Epithelial cell of prostate (primary cell): ENCODE results near the gene URB1.
"Not testable (repeated sequence)": the region's sequence is repeated elsewhere in the genome, so short reads cannot be mapped to it uniquely, and the experiment has no call there.

Experiments used
- DNase-seq: peaks from one replicate; pipeline ENCODE4 v3.0.0-alpha.2; 2011; ENCODE audit warnings: low read depth, low spot score
- H3K27ac ChIP-seq: fragments of 450-650 bp; 2 replicates; pipeline ENCODE4 v1.5.1; 2017; ENCODE audit warnings: mild to moderate bottlenecking

Gene URB1

DNA sequence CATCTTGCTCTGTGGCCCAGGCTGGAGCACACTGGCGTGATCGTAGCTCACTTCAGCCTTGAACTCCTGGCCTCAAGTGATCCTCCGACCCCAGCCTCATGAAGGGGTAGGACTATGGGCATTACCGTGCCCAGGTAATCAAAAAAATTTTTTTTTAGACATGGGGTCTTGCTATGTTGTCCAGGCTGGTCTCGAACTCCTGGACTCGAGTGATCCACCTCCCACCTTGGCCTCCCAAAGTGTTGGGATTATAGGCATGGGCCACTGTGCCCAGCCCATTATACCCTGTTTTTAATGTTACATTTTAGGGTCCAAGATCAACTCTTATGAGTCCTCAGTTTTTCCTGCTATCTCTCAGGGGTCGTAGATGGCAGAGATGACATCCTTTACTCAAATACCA is 87.8 kb downstream of the URB1 start:
- H3K27ac ChIP-seq: no peak overlapping the region
- no peak for DNase-seq

DNA sequence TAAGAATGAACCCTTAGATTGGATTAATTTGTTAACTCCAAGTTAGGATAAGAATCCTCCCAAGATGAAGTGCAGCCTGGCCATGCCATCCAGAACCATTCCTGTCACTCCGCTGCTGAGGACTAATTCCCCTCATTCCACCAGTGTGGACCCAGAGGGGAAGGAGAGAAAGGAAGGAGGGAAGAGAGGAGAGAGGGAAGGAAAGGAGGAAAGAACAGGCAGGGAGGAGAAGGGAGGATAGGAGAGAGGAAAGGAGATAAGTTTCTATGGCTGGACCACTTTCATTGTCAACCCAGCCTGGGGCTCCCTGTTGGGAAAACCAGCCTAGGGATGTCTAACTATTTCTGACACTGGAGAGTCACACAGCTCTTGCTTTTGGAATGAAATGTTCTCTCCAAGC is 89.4 kb downstream of the URB1 start:
- no peak for DNase-seq
- H3K27ac ChIP-seq: no peak overlapping the region

DNA sequence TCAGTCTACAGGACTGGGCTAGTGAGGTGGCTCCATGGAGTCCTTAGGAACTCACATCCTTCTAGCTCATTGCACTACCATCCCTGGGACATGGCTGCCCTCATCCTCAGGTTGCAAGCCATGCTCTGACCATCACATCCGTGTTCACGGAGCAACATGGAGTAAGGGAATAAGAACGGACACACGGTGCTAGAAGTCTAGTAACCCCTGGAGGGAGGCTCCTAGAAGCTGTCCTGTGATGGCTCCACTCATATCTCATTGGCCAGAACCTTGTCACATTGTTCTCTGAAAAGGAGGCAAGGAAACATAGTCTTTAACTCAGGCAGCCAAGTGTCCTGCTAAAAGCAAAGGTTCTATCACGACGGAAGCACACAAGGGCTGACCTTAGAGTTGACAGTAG is 90.3 kb downstream of the URB1 start:
- no peak for DNase-seq
- H3K27ac ChIP-seq: no peak overlapping the region

DNA sequence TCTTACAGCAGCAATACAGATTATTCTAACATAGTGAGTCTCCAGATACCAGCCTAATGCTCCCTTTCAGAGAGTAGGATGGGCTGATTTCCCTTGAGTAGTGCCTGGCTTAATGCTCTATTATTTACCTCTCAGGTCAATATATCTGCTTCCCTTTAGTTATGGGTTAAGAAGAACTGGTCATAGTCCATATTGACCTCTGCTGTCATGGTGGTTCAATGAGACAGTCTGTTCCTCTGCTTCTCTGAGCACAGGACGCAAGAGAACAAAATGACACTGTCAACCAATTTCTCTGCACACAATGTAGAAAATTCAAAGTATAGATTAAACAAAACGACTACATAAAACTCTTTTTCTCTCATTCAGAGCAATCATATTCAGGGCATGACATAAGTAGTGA is 91.2 kb downstream of the URB1 start:
- no peak overlapping the region for H3K27ac ChIP-seq
- no peak for DNase-seq

DNA sequence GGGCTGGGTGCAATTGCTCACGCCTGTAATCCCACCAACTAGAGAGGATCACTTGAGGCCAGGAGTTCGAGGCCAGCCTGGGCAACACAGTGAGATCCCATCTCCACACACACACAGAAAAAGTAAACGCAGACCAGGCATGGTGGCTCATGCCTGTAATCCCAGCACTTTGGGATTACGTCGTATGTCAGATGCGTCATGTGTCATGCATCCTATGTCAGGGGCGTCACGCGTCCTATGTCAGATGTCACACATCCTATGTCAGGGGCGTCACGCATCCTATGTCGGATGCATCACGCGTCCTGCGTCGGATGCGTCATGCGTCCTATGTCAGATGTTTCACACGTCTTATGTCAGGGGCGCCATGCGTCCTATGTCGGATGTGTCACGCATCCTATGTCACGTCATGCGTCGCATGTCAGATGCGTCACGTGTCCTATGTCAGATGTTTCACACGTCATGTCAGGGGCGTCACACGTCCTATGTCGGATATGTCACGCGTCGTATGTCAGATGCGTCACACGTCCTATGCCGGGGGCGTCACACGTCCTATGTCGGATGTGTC is 92.6 kb downstream of the URB1 start:
- no peak for DNase-seq
- H3K27ac ChIP-seq: no peak overlapping the region

DNA sequence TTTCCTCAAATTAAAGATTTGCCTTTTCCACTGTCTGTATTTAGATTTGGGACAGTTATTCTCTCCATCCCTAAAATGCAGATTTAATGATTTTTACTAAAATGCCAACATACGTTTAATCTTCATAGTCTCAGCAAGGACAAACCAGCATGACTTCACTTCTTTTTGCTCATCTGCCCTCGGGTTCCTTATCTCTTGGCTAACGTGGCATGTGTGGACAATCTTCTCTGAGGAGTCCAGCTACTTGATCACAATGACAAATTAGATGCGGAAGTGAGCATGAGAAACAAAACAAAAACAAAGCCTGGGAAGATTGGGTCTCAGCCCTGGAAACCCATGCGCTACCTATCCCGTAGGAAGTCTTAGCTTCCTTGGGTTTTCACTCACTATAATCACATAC is 93.1 kb downstream of the URB1 start:
- DNase-seq: no peak
- no peak overlapping the region for H3K27ac ChIP-seq

DNA sequence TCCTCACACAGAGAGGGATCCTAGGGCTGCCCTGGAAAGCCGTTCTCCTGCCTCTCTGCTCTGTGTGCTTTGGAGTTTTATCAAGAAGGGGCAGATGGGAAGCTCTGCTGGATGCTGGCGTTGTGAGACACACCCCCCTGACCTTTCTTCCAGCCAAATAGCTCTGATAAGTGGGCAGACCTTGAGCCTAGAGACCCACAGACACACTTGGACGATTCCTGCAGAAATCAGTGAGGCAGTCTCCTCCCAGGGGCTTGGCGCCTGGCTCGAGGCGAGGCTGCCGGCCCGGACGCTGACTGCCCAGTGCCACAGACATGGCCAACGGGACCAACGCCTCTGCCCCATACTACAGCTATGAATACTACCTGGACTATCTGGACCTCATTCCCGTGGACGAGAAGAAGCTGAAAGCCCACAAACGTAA is 94.1 kb downstream of the URB1 start, which contains the start of gene MRAP:
TSS of gene MRAP (plus strand) at position 198 of the 424 bp plus-strand sequence. CDS start at position 315, 117 bp downstream.
- no peak within 1 kb of the TSS for H3K27ac ChIP-seq
- no peak for DNase-seq

DNA sequence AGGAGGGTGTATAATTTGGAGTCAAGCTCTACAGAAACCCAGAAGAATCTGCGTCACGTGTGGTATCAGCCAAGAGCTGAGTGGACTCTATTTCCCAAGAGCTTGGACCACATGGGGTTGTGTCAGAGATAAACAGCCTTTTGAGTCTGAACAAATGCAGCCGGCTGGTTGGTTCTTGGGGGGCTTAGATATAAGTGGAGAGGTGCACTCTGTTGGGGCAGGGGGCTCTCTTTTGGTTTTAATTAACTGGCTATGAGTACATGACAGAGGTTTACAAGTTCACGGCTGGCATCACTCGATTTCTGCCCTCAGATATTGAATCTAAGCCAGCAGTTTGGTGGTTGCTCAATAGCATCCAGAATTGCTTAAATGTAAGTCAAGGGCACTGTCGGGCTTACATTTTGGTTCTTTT is 94.7 kb downstream of the URB1 start:
- no peak overlapping the region for H3K27ac ChIP-seq
- DNase-seq: no peak

DNA sequence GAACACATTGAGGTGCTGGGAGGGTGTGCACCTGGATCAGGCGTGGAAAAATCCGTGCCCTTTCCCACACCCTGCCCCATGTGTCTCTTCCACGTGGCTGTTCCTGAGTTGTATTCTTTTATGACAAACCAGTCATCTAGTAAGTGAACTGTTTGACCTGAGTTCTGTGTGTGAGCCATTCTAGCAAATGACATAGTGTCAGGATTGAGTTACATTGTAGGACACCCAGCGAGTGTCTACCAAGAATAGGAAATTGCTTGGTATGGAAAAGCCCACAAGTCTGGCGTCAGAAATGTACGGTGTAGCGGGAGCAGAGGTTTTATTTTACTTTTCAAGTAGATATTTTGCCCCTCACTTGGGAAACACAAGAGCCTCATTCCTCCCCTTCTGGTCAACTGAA is 95.4 kb downstream of the URB1 start:
- no peak for DNase-seq
- H3K27ac ChIP-seq: no peak overlapping the region

DNA sequence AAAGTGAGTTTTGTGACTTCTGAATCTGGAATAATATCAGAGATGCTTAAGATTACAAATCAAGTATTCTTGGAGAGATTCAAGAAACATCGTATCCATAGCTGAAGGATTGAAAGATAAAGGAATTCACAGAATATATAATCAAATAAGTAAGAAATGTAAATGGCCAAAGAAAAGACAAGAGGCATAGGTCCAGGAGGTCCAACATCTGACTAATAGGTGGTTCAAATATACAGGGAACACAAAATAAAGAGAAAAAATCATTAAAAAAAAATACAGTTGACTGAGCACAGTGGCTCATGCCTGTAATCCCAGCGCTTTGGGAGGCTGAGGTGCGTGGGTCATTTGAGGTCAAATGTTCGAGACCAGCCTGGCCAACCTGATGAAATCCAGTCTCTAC is 107.3 kb downstream of the URB1 start:
- H3K27ac ChIP-seq: no peak overlapping the region
- no peak for DNase-seq

DNA sequence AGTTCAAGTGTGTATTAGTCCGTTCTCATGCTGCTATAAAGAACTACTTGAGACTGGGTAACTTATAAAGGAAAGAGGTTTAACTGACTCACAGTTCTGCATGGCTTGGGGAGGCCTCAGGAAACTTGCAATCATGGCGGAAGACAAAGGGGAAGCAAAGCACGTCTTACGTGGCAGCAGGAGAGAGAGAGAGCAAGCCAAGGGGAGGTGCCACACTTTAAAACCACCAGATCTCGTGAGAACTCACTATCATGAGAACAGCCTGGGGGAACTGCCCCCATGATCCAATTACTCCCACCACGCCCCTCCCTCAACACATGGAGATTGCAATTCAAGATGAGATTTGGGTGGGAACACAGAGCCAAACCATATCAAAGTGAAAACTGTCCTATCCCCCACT is 109.8 kb downstream of the URB1 start:
- DNase-seq: no peak
- H3K27ac ChIP-seq: no peak overlapping the region

DNA sequence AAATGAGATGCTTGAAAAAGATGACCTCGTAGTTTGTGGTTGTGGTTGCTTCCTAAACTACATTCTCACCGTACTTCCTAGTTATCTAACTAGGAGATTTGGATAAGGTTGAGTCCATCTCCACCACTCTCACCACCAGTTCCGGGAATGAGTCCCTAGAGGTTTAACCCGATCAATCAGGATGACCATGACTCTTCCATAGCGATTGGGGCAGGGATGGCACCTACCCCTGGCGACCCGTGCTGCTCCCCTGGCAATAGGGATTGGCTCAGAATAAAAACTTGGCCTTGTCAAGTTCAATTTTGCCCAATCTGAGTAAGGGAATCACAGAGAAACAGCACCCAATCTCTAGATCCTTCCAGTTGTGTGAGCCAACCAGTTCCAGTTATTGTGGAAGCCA is 111.3 kb downstream of the URB1 start:
- H3K27ac ChIP-seq: no peak overlapping the region
- no peak for DNase-seq

DNA sequence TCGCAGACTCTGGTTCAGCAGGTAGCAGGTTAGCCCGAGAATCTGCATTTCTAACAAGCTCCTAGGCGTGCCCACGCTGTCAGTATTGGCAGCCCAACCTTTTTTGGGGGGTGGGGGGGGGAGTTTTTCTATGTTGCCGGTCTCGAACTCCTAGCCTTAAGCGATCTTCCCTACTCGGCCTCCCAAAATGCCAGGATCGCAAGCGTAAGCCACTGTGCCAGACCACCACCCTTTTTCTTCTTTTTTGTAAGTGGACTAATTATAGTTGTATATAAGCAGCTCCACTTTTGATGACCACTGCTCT is 113.5 kb downstream of the URB1 start:
- no peak for DNase-seq
- peak overlapping the region; percentile 49 for H3K27ac ChIP-seq

DNA sequence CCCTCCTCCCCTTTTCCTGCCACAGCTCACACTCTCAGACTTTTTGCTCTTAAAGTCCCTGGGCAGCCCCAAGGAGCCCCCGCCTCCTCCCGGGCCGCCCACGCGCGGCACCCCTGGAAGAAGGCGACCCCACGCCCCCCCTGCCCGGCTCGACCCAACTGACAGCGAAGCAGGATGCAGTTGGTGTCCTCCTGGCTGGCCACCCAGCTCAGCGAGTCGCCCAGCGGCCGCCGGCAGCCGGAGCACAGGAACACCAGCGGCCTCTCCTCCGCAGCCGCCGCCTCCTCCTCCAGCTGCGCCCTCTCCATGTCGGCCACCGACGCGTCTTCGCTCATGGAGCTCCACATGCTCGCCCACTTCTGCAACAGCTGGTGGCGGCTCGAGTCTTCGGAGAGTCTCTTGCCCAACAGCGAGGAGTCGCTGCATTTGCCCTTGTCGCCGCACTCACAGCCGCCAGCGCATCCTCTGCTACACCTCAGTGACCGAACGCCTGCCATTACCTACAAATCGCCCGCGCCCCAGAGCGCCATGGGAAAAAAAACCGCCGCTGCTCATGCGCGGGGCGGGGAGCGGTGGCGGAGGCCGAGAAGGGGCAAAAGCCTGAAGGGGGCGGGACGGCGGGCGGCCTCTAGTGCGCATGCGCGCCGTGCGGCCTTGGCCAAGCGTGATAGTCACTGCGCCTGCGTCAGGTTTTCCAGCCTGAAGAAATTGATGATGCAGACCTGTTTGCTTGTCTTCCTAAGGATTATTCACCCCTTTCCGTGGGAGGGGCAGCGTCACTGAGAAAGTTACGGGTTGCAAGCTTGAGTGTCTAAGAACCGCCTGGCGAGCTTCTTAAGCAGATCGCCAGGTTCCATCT is 114.1 kb downstream of the URB1 start, which contains the start of gene MIS18A:
TSS of gene MIS18A (minus strand) at position 532 of the 859 bp plus-strand sequence. CDS start at position 497, 35 bp downstream.
- peak; percentile 94 for DNase-seq

DNA sequence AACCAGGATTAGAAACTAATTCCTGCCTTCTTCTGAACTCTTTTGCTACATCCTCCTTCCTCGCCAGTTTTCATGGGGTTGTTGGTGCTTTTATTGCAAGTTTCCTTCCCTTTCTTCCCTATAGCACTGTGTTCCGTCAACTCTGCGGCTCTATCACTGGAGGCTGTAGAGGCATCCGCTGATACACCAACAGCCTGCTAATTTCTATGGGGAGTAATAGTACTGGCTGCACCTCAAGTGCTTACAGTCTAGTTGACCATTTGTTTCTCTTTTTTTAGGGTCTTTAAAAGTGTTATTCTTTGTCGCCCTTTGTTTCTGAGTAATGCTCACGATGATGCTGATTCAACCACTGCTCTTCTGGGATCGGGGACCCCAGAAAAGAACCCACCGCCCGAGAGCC is 114.7 kb downstream of the URB1 start:
- no peak overlapping the region for H3K27ac ChIP-seq
- no peak for DNase-seq

More for the DNA sequence above, 114.1 kb downstream of the URB1 start, which contains the start of gene MIS18A:
- H3K27ac ChIP-seq: peak within 1 kb of the TSS; percentile 49

DNA sequence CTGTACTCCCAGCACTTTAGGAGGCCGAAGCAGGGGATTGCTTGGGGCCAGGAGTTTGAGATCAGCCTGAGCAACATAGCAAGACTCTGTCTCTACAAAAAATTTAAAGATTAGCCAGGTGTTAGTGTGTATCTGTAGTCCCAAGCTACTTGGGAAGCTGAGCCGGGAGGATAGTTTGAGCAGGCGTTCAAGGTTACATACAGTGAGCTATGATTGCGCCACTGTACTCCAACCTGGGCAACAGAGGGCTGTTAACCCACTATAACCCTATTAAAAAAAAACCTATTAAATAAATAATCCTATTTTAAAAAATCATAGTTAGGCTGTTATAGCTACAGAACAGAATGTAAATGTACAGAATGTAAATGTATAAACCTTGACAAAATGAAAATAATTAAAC is 116.1 kb downstream of the URB1 start:
- H3K27ac ChIP-seq: no peak overlapping the region
- DNase-seq: no peak

DNA sequence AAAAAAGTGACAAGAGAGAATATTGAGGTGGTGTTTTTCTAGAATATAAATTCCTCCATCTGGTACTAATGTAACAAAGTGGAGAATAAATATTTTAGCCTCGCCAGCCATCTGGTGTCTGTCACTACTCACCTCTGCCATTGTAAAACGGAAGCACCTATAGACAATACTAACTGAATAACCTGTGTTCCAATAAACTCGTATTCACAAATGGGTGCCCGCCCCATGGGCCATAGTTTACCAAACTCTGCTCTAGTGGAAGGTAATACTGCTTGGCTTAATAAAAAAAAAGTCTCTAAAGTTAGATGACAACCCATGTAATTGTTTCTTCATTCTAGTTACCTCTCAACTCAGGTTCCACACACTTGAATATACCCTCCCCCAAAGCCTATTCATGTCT is 122.1 kb downstream of the URB1 start:
- no peak for DNase-seq
- H3K27ac ChIP-seq: no peak overlapping the region

DNA sequence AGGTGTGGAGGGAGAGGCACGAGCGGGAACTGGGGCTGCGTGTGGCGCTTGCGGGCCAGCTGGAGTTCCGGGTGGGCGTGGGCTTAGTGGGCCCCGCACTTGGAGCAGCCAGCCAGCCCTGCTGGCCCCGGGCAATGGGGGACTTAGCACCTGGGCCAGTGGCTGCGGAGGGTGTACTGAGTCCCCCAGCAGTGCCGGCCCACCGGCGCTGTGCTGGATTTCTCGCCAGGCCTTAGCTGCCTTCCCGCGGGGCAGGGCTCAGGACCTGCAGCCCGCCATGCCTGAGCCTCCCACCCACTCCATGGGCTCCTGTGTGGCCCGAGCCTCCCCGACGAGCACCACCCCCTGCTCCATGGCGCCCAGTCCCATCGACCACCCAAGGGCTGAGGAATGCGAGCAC is 127.5 kb downstream of the URB1 start:
- not testable (repeated sequence) for H3K27ac ChIP-seq

DNA sequence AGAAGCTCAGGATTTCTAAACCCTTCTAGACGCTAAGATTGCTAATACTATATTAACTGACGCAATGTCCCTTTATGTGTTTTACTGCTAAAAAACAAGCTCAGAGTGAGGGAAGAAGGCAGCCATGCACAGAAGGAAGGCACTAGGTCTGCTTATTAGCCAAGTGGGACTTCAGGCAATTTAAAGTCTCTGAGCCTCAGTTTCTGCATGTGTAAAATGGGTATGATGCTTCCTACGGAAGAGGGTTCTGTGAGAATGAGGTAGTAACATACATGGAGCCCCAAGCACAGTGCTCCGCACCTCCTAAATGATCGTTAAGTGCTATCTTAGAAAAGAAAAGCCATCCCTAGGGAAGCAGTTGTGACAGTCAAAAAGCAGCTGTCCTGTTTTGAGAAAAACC is 130.9 kb downstream of the URB1 start:
- H3K27ac ChIP-seq: no peak overlapping the region
- DNase-seq: no peak

More for the DNA sequence above, 127.5 kb downstream of the URB1 start:
- not testable (repeated sequence) for DNase-seq
